SK-N-SH (cell line): Measurements from ENCODE around the gene ATP8A2.

Experiments
- CTCF ChIP-seq: fragments of 200-600 bp; sonication (generic); IDR thresholded peaks from 2 replicates; pipeline ENCODE4 v1.6.1; 2017; ENCODE audit warnings: antibody characterized with exemption, mild to moderate bottlenecking, moderate library complexity
- MAX ChIP-seq: IDR thresholded peaks from 2 replicates; pipeline ENCODE4 v1.4.0; 2012; ENCODE audit warnings: low read depth
- RFX5 ChIP-seq: IDR thresholded peaks from 2 replicates; pipeline ENCODE4 v1.6.1; 2012; ENCODE audit warnings: mild to moderate bottlenecking, improper control_type of control experiment, low read length

GRCh38 chr13:25616674-25617073 is 244.9 kb downstream of the ATP8A2 start:
- TF ChIP-seq CTCF (no peak), RFX5 (no peak), MAX (no peak)
